HEK293T (cell line): Measurements from ENCODE around the gene CTU1.

Experiments
- BHLHE40 ChIP-seq: fragments of 450-650 bp; IDR thresholded peaks from 2 replicates; pipeline ENCODE4 v1.6.1; 2016; ENCODE audit warnings: mild to moderate bottlenecking, moderate library complexity, borderline replicate concordance
- ELF4 ChIP-seq: fragments of 450-650 bp; IDR thresholded peaks from 2 replicates; pipeline ENCODE4 v1.6.1; 2017; ENCODE audit warnings: antibody characterized with exemption
- FOXA1 ChIP-seq: fragments of 450-650 bp; IDR thresholded peaks from 2 replicates; pipeline ENCODE4 v1.6.1; 2016; ENCODE audit warnings: mild to moderate bottlenecking
- FOXM1 ChIP-seq: fragments of 450-650 bp; IDR thresholded peaks from 2 replicates; pipeline ENCODE4 v1.6.1; 2017; ENCODE audit warnings: mild to moderate bottlenecking, borderline replicate concordance
- L3MBTL2 ChIP-seq: fragments of 450-650 bp; conservative IDR thresholded peaks from 2 replicates; pipeline ENCODE4 v1.6.1; 2016; ENCODE audit warnings: mild to moderate bottlenecking
- LEF1 ChIP-seq: fragments of 450-650 bp; IDR thresholded peaks from 2 replicates; pipeline ENCODE4 v1.6.1; 2017; ENCODE audit warnings: mild to moderate bottlenecking, borderline replicate concordance
- SP1 ChIP-seq: fragments of 450-650 bp; IDR thresholded peaks from 2 replicates; pipeline ENCODE4 v1.6.1; 2017
- SUZ12 ChIP-seq: fragments of 450-650 bp; IDR thresholded peaks from 2 replicates; pipeline ENCODE4 v1.6.1; 2016; ENCODE audit warnings: mild to moderate bottlenecking
- TARDBP ChIP-seq: fragments of 450-650 bp; IDR thresholded peaks from 2 replicates; pipeline ENCODE4 v1.6.1; 2016
- TF ChIP-seq, protein P1 (sequence below): fragments of 450-650 bp; IDR thresholded peaks from 2 replicates; pipeline ENCODE4 v1.6.1; 2016

GRCh38 chr19:51060973-51061372 is 47.2 kb downstream of the CTU1 start:
- TF ChIP-seq BHLHE40 (no peak), SUZ12 (no peak), FOXM1 (no peak), SP1 (no peak), FOXA1 (no peak), ELF4 (no peak), TARDBP (no peak), LEF1 (no peak), L3MBTL2 (no peak)
- TF ChIP-seq, protein P1, sequence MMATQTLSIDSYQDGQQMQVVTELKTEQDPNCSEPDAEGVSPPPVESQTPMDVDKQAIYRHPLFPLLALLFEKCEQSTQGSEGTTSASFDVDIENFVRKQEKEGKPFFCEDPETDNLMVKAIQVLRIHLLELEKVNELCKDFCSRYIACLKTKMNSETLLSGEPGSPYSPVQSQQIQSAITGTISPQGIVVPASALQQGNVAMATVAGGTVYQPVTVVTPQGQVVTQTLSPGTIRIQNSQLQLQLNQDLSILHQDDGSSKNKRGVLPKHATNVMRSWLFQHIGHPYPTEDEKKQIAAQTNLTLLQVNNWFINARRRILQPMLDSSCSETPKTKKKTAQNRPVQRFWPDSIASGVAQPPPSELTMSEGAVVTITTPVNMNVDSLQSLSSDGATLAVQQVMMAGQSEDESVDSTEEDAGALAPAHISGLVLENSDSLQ = no peak
